Activated CD8-positive, alpha-beta memory T cell treated with anti-CD3 and anti-CD28 coated beads for 36 hours (primary cell): ENCODE data around the gene AMOTL2. TPM values are rescaled to one million over a fixed set of nuclear protein-coding genes. Genes with fewer than 3 reads are reported as not detected.

Experiments
- CTCF ChIA-PET: fragments of 350-600 bp; sonication (Branson Sonifier 250); formaldehyde crosslinking; loops from one replicate; lab custom pipeline; 2021; ENCODE audit warnings: antibody characterized with exemption; lab: Charles Lee
- POLR2A ChIA-PET: fragments of 350-600 bp; sonication (Branson Sonifier 250); formaldehyde crosslinking; loops from one replicate; lab custom pipeline; 2021; ENCODE audit warnings: antibody characterized with exemption; lab: Charles Lee
- total RNA-seq, 2 experiments: library from RNA; stranded (reverse); gene quantifications; one replicate each; pipeline ENCODE4 v1.2.3, GENCODE V29; 2021

AMOTL2 gene
- total RNA-seq, 2 experiments from 2014 or later: not detected

DNA sequence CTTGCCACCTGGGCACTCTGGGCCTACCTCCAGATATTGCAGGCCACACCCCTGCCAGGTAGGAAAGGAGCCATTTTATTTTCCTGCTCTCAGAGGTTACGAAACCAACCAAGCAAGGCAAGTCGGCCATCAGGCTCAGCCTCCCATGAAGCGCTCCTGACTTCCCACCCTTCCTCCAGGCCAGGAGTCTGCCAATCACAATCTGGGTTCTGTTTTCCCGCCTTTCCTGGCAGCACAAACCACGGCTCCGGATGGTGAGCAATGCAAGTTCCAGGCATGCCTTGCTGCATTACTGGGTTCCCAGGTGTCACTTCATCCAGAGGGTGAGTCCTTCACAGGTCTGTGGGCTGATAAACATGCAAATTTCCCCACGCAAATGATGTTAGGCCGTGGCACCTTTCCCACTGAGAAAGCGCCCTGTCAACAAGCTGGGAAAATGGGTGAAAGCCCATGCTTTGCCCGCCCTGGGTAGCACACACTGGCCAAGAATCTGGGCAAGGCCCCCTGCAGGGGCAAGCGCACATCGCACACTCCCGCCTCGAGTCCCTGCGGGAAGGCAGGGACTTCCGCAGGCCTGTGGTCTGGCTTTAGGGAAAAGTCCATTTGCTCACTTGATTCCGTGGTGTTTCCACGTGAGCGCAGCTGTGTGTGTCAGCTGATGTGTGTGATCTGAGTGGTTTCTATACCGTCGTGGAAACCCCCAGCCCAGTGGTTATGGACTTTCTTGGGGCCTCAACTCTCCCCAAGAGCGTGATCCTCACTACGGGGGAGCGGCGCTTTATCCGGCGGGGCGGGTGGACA is 62.0 kb downstream of the AMOTL2 start:
- CTCF ChIA-PET: interaction anchor here (0.9 kb wide), 1 partner anchor 162 kb away, joined by 4 read pairs; no protein-coding TSS in a partner anchor
- POLR2A ChIA-PET: no interaction called here

- POLR2A ChIA-PET: no interaction called here
- CTCF ChIA-PET: no interaction called here
Measured at GRCh38 chr3:134311693-134312071, 62.6 kb downstream of the AMOTL2 start.

- POLR2A ChIA-PET: no interaction called here
- CTCF ChIA-PET: no interaction called here
Measured at GRCh38 chr3:134311265-134311664, 63.0 kb downstream of the AMOTL2 start.

DNA sequence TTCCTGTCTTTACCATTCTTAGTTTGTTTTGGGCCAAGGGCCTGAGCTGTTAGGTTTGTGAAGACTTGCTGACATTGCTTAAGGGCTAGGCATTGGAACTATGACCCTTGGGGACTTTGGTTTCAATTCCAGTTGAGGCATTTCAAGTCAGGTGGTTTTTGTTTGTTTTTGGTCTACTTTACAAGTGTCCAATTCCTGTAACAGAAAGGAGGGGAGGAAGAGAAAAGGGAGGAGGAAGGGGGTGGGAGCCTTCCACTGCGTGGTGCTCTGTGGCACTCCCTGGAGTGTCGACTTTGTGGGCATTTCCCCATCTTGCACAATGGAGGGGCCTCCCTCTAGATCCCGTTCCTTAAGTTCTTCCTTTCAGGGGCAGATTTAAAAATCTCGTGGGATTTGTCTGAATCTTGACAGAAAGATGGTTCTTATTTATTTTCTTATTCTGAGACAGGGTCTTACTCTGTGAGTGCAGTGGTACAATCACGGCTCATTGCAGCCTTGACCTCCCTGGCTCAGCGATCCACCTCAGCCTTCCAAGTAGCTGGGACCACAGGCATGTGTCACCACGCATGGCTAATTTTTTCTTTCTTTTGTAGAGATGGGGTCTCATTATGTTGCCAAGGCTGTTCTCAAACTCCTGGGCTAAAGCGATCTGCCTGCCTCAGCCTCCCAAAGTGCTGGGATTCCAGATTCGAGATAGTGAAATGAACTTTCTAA is 64.1 kb downstream of the AMOTL2 start:
- ChIA-PET CTCF (interaction anchor here (0.7 to 3.7 kb wide), 3 partner anchors 98 to 163 kb away, joined by 3 to 18 read pairs (median 4); no protein-coding TSS in a partner anchor), POLR2A (no interaction called here)

- ChIA-PET POLR2A (interaction anchor here (0.6 to 0.7 kb wide), 2 partner anchors 60 to 440 kb away, joined by 3 read pairs; no protein-coding TSS in a partner anchor), CTCF (interaction anchor here (0.9 to 3.7 kb wide), 11 partner anchors 9 to 167 kb away, joined by 3 to 18 read pairs (median 3); no protein-coding TSS in a partner anchor)
Measured at GRCh38 chr3:134308350-134308891, 65.8 kb downstream of the AMOTL2 start.

DNA sequence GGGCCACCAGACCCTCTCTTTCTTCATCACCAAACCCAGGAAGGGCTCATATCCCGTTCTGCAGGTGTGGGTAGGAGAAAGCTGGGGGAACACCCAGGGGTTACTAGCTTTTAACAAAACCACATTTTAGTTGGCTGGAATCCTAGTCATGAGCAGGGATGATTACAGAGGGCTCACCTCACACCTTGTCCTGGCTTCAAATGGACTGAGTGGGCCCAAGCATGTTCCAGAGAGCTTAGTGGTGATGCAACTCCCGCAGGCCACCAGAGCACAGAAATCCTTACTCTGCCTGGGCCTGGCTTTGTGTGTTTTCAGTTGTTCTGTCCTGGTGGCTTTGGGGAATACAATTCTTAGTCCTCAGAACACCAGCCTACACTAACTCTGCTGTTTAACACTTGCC is 66.8 kb downstream of the AMOTL2 start:
- CTCF ChIA-PET: interaction anchor here (0.9 to 3.7 kb wide), 7 partner anchors 8 to 168 kb away, joined by 3 to 18 read pairs (median 3); no protein-coding TSS in a partner anchor

DNA sequence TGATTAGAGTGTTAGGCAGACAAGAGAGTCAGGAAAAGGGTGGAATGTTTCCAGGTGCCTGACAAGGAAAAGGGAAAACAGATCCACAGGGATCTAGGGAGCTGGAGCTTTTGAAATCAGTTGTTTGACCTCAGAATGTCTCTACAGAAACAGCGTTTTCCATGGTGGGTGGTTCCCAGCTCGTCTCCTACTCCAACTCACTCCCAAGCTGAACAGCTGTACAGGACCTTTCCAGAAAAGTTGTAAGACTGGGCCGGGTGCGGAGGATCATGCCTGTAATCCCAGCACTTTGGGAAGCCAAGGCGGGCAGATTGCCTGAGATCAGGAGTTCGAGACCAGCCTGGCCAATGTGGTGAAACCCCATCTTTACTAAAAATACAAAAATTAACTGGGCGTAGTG is 67.9 kb downstream of the AMOTL2 start:
- POLR2A ChIA-PET: no interaction called here
- CTCF ChIA-PET: interaction anchor here (1.5 to 1.8 kb wide), 2 partner anchors 9 to 180 kb away, joined by 3 read pairs; no protein-coding TSS in a partner anchor

More for the DNA sequence above, 66.8 kb downstream of the AMOTL2 start:
- POLR2A ChIA-PET: no interaction called here

Other genes starting within 250 kb of the AMOTL2 start
- gene RYK, start 123.6 kb downstream of the AMOTL2 start, total RNA-seq: 10 to 100 TPM; 19.2 to 21.4 TPM
- 10 to 100 TPM; 31.5 to 32.2 TPM for gene ANAPC13, start 111.5 kb upstream of the AMOTL2 start, total RNA-seq
- gene CEP63, start 111.6 kb upstream of the AMOTL2 start, total RNA-seq: 10 to 100 TPM; 18.0 to 19.4 TPM